ENCODE measurements around the gene CEACAM8. TPM values are rescaled to one million over a fixed set of nuclear protein-coding genes. Genes with fewer than 3 reads are reported as not detected.

The CEACAM8 gene
- polyA plus RNA-seq, 2 of the 4 experiments (the other 2 are of a cell fraction): not detected

DNA sequence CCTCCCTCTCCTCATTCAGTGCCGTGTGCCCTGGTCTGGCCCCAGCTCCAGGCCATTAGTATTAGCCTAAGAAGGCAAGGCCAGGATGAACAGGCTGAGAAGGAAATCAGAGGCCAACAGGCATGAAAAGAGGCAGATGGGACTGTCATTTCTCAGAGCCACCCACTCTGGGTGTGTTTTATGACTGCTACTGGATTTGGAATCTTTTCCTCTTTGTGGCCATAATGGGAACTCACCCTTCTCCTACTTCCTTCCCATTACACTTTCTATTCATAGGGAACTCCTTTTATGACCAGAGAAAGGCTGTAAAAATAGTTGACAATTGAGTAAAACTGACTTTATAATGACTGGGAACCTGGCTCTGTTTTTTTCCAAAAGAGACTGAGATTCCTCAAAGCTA, 17.7 kb downstream of the CEACAM8 start:
- no peak overlapping the region for H3K4me3 ChIP-seq
- no peak for TF ChIP-seq FOSL2 (IDR thresholded peaks at IDR 0.05)
- TF ChIP-seq FOSL2 (CRISPR knock-in tag; IDR thresholded peaks at IDR 0.05): no peak
- TF ChIP-seq, protein P1, sequence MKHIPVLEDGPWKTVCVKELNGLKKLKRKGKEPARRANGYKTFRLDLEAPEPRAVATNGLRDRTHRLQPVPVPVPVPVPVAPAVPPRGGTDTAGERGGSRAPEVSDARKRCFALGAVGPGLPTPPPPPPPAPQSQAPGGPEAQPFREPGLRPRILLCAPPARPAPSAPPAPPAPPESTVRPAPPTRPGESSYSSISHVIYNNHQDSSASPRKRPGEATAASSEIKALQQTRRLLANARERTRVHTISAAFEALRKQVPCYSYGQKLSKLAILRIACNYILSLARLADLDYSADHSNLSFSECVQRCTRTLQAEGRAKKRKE (CRISPR knock-in tag; IDR thresholded peaks at IDR 0.05; ENCODE audit: low read depth): no peak
- no peak for TF ChIP-seq CHD2 (IDR thresholded peaks at IDR 0.05; ENCODE audit: low read length, partially characterized antibody)
- no peak for TF ChIP-seq EHMT2 (IDR thresholded peaks at IDR 0.05; ENCODE audit: low read depth)
- TF ChIP-seq, protein P2, sequence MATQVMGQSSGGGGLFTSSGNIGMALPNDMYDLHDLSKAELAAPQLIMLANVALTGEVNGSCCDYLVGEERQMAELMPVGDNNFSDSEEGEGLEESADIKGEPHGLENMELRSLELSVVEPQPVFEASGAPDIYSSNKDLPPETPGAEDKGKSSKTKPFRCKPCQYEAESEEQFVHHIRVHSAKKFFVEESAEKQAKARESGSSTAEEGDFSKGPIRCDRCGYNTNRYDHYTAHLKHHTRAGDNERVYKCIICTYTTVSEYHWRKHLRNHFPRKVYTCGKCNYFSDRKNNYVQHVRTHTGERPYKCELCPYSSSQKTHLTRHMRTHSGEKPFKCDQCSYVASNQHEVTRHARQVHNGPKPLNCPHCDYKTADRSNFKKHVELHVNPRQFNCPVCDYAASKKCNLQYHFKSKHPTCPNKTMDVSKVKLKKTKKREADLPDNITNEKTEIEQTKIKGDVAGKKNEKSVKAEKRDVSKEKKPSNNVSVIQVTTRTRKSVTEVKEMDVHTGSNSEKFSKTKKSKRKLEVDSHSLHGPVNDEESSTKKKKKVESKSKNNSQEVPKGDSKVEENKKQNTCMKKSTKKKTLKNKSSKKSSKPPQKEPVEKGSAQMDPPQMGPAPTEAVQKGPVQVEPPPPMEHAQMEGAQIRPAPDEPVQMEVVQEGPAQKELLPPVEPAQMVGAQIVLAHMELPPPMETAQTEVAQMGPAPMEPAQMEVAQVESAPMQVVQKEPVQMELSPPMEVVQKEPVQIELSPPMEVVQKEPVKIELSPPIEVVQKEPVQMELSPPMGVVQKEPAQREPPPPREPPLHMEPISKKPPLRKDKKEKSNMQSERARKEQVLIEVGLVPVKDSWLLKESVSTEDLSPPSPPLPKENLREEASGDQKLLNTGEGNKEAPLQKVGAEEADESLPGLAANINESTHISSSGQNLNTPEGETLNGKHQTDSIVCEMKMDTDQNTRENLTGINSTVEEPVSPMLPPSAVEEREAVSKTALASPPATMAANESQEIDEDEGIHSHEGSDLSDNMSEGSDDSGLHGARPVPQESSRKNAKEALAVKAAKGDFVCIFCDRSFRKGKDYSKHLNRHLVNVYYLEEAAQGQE (IDR thresholded peaks at IDR 0.05): no peak
- no peak for TF ChIP-seq HOXA7 (CRISPR knock-in tag; IDR thresholded peaks at IDR 0.05)
- TF ChIP-seq PHF8 (IDR thresholded peaks at IDR 0.05; ENCODE audit: borderline replicate concordance, low read depth): no peak
- TF ChIP-seq, protein P3, sequence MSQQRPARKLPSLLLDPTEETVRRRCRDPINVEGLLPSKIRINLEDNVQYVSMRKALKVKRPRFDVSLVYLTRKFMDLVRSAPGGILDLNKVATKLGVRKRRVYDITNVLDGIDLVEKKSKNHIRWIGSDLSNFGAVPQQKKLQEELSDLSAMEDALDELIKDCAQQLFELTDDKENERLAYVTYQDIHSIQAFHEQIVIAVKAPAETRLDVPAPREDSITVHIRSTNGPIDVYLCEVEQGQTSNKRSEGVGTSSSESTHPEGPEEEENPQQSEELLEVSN (IDR thresholded peaks at IDR 0.05; ENCODE audit: borderline replicate concordance, low read depth): no peak
- TF ChIP-seq, protein P4, sequence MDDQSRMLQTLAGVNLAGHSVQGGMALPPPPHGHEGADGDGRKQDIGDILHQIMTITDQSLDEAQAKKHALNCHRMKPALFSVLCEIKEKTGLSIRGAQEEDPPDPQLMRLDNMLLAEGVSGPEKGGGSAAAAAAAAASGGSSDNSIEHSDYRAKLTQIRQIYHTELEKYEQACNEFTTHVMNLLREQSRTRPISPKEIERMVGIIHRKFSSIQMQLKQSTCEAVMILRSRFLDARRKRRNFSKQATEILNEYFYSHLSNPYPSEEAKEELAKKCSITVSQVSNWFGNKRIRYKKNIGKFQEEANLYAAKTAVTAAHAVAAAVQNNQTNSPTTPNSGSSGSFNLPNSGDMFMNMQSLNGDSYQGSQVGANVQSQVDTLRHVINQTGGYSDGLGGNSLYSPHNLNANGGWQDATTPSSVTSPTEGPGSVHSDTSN (IDR thresholded peaks at IDR 0.05): no peak
- TF ChIP-seq ZSCAN20 (CRISPR knock-in tag; IDR thresholded peaks at IDR 0.05): no peak
- no peak for TF ChIP-seq NFE2L2 (conservative IDR thresholded peaks at IDR 0.05; ENCODE audit: low read length)
- no peak for TF ChIP-seq SREBF2 (IDR thresholded peaks at IDR 0.05)
- TF ChIP-seq HOXB13 (CRISPR knock-in tag; IDR thresholded peaks at IDR 0.05; ENCODE audit: low read depth): no peak
- TF ChIP-seq HOXB5 (CRISPR knock-in tag; IDR thresholded peaks at IDR 0.05): no peak
- TF ChIP-seq TP53 (CRISPR knock-in tag; IDR thresholded peaks at IDR 0.05): no peak
- DNase-seq (ENCODE audit: low read depth in 1 of 2, low spot score in 1 of 2): no peak
- no peak for FAIRE-seq
- H3K4me1 ChIP-seq: no peaks in the 10 kb centered on the region
- CTCF ChIA-PET: interaction anchor here (0.6 to 5.8 kb wide), 5 partner anchors 10 to 1592 kb away, joined by 3 to 35 read pairs (median 8); no protein-coding TSS in a partner anchor
- 44% methylated on average over 1 of the region's 1 CpG for WGBS (ENCODE audit: missing lambda C conversion rate)
- H3K9me3 ChIP-seq: no peaks in the 10 kb centered on the region
- no peak overlapping the region for H3K27ac ChIP-seq
- ATAC-seq: no peak; a peak in 1 of 6 replicates
- POLR2A ChIA-PET: no interaction called here
- H3K4me2 ChIP-seq: no peak overlapping the region

DNA sequence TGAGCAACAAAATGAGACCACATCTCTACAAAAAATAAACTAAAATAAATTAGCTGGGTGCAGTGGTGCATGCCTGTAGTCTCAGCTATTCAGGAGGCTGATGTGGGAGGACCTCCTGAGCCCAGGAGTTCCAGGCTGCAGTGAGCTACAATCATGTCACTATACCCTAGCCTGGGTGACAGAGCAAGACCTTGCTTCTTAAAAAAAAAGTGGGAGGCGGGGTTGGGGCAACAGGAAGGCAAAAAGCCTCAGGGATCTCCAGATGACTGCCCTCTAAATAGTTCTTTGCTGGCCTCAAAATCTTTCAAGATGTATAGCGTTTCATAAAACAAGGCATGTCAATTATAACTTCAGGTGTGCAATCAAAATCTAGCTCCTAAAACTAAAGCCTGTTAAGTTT, 18.5 kb downstream of the CEACAM8 start:
- CTCF ChIA-PET: interaction anchor here (0.9 to 5.8 kb wide), 7 partner anchors 9 to 137 kb away, joined by 3 to 35 read pairs (median 5); no protein-coding TSS in a partner anchor
- WGBS (ENCODE audit: missing lambda C conversion rate): 18% methylated on average over 2 of the region's 2 CpGs
- POLR2A ChIA-PET: no interaction called here
- no peak for FAIRE-seq
- no peak for TF ChIP-seq KDM1A (IDR thresholded peaks at IDR 0.05; ENCODE audit: low read depth)
- TF ChIP-seq ZC3H11A (IDR thresholded peaks at IDR 0.05): no peak
- no peak for TF ChIP-seq CBX2 (IDR thresholded peaks at IDR 0.05; ENCODE audit: borderline replicate concordance, low read depth)
- no peak for TF ChIP-seq NPAS2 (CRISPR knock-in tag; IDR thresholded peaks at IDR 0.05; ENCODE audit: borderline replicate concordance)
- TF ChIP-seq SREBF2 (IDR thresholded peaks at IDR 0.05): no peak
- TF ChIP-seq HDAC2 (IDR thresholded peaks at IDR 0.05): no peak
- TF ChIP-seq, protein P3 (IDR thresholded peaks at IDR 0.05; ENCODE audit: borderline replicate concordance, low read depth): no peak
- TF ChIP-seq NR3C1 (IDR thresholded peaks at IDR 0.05): no peak
- TF ChIP-seq PHF8 (IDR thresholded peaks at IDR 0.05; ENCODE audit: borderline replicate concordance, low read depth): no peak
- TF ChIP-seq SMC3 (IDR thresholded peaks at IDR 0.05): no peak
- TF ChIP-seq GATA3 (IDR thresholded peaks at IDR 0.05; ENCODE audit: borderline replicate concordance): no peak
- TF ChIP-seq EP300 (IDR thresholded peaks at IDR 0.05): no peak
- no peak for TF ChIP-seq FOSL2 (IDR thresholded peaks at IDR 0.05)
- no peak for TF ChIP-seq FOSL2 (CRISPR knock-in tag; IDR thresholded peaks at IDR 0.05)
- no peak for TF ChIP-seq HEYL (CRISPR knock-in tag; IDR thresholded peaks at IDR 0.05)
- TF ChIP-seq FOXS1 (CRISPR knock-in tag; IDR thresholded peaks at IDR 0.05): no peak
- no peak for TF ChIP-seq BHLHE40 (IDR thresholded peaks at IDR 0.05; ENCODE audit: low read depth, low read length)
- Histone ChIP-seq H3K27ac (no peak overlapping the region), H3K9me3 (no peaks in the 10 kb centered on the region), H3K4me3 (no peak overlapping the region), H3K4me2 (no peak overlapping the region), H3K4me1 (no peaks in the 10 kb centered on the region)
- DNase-seq (ENCODE audit: low read depth in 1 of 2, low spot score in 1 of 2): no peak
- ATAC-seq: no peak

All from A549 (cell line).